CD14-positive monocyte (primary cell): ENCODE measurements around the gene SLC6A2. TPM values are rescaled to one million over a fixed set of nuclear protein-coding genes. Genes with fewer than 3 reads are reported as not detected.

Experiments used
- DNase-seq, 3 donors: peaks; one replicate each; pipeline ENCODE4 v3.0.0-alpha.2; 2011 to 2022
- H2AFZ ChIP-seq: 2 replicates; pipeline ENCODE4 v1.6.0; 2012; ENCODE audit warnings: mild to moderate bottlenecking, low read depth, low read length, inconsistent platforms; ENCODE audit not compliant: insufficient read depth, poor library complexity, severe bottlenecking
- H3K27ac ChIP-seq, 2 donors: 1 replicate in 1 of 2; 2 replicates in 1 of 2; pipeline ENCODE4 v1.5.1; 2012 to 2013; ENCODE audit warnings: low read length in 2 of 2, control low read depth in 1 of 2, inconsistent platforms in 1 of 2, low read depth in 1 of 2, mild to moderate bottlenecking in 1 of 2
- H3K27me3 ChIP-seq, 2 donors: one replicate each; pipeline versions ENCODE4 v1.6.0 to v1.6.1; 2011 to 2013; ENCODE audit warnings: low read length in 2 of 2; ENCODE audit not compliant: control insufficient read depth in 2 of 2, insufficient read depth in 2 of 2
- H3K36me3 ChIP-seq, 2 donors: replicated peaks in 1 of 2; 1 replicate in 1 of 2; 2 replicates in 1 of 2; pipeline versions ENCODE4 v1.5.1 to v1.6.1; 2012 to 2013; ENCODE audit warnings: low read length in 2 of 2, control low read depth in 1 of 2, inconsistent platforms in 1 of 2, mild to moderate bottlenecking in 1 of 2; ENCODE audit not compliant: insufficient read depth in 2 of 2, control insufficient read depth in 1 of 2
- H3K4me1 ChIP-seq, 2 donors: 1 replicate in 1 of 2; 2 replicates in 1 of 2; pipeline versions ENCODE4 v1.5.1 to v1.6.1; 2012 to 2013; ENCODE audit warnings: low read length in 2 of 2, control low read depth in 1 of 2, inconsistent platforms in 1 of 2, mild to moderate bottlenecking in 1 of 2, moderate library complexity in 1 of 2; ENCODE audit not compliant: insufficient read depth in 2 of 2, control insufficient read depth in 1 of 2
- H3K4me2 ChIP-seq: replicated peaks from 2 replicates; pipeline ENCODE3; 2012; ENCODE audit warnings: low read length, moderate library complexity, mild to moderate bottlenecking; ENCODE audit not compliant: poor library complexity, severe bottlenecking; ENCODE audit errors: extremely low read depth
- H3K4me3 ChIP-seq, 3 experiments: fragments of 200-600 bp in 1 of 3; sonication (generic) in 1 of 3; replicated peaks in 1 of 3; 1 replicate in 2 of 3; 2 replicates in 1 of 3; pipeline ENCODE4 v1.5.1; 2011 to 2013; ENCODE audit warnings: low read length in 3 of 3, mild to moderate bottlenecking in 3 of 3, control low read depth in 2 of 3, low read depth in 2 of 3, inconsistent platforms in 1 of 3, moderate library complexity in 1 of 3
- H3K79me2 ChIP-seq: 2 replicates; pipeline ENCODE4 v1.6.0; 2012; ENCODE audit warnings: mild to moderate bottlenecking, control low read depth, inconsistent platforms, low read length, moderate library complexity; ENCODE audit not compliant: insufficient read depth
- H3K9ac ChIP-seq: 2 replicates; pipeline ENCODE4 v1.6.0; 2017; ENCODE audit warnings: low read length, mild to moderate bottlenecking; ENCODE audit not compliant: insufficient read depth, poor library complexity, severe bottlenecking
- H3K9me3 ChIP-seq, 2 donors: replicated peaks in 1 of 2; 1 replicate in 1 of 2; 2 replicates in 1 of 2; pipeline versions ENCODE4 v1.5.1 to v1.6.1; 2012 to 2013; ENCODE audit warnings: low read length in 2 of 2, control low read depth in 1 of 2; ENCODE audit not compliant: control insufficient read depth in 1 of 2, insufficient read depth in 1 of 2
- H4K20me1 ChIP-seq: 2 replicates; pipeline ENCODE4 v1.6.0; 2012; ENCODE audit warnings: mild to moderate bottlenecking, low read length, control low read depth, moderate library complexity; ENCODE audit not compliant: insufficient read depth
- H3K27ac Mint-ChIP-seq, 7 donors: one replicate each; pipeline ENCODE4 v1.8.0; 2020; ENCODE audit warnings: mild to moderate bottlenecking in 7 of 7, mixed read lengths in 7 of 7, moderate library complexity in 6 of 7, inconsistent platforms in 2 of 7
- H3K27me3 Mint-ChIP-seq, 3 donors: one replicate each; pipeline ENCODE4 v1.8.0; 2021 to 2022; ENCODE audit warnings: low read depth in 3 of 3, mild to moderate bottlenecking in 3 of 3, mixed read lengths in 3 of 3, moderate library complexity in 3 of 3, inconsistent platforms in 1 of 3
- H3K36me3 Mint-ChIP-seq, 2 donors: one replicate each; pipeline ENCODE4 v1.8.0; 2020; ENCODE audit warnings: mixed read lengths in 2 of 2, inconsistent platforms in 1 of 2, mild to moderate bottlenecking in 1 of 2
- H3K4me1 Mint-ChIP-seq: one replicate; pipeline ENCODE4 v1.8.0; 2020; ENCODE audit warnings: mild to moderate bottlenecking, mixed read lengths
- H3K4me3 Mint-ChIP-seq, 2 donors: one replicate each; pipeline ENCODE4 v1.8.0; 2020; ENCODE audit warnings: mild to moderate bottlenecking in 2 of 2, mixed read lengths in 2 of 2, moderate library complexity in 1 of 2
- H3K9me3 Mint-ChIP-seq, 7 donors: one replicate each; pipeline ENCODE4 v1.8.0; 2020 to 2022; ENCODE audit warnings: mixed read lengths in 7 of 7, mild to moderate bottlenecking in 6 of 7, moderate library complexity in 6 of 7, inconsistent platforms in 2 of 7
- CTCF ChIP-seq: fragments of 200-600 bp; IDR thresholded peaks from one replicate; pipeline ENCODE4 v1.8.0; 2022; ENCODE audit warnings: antibody characterized with exemption, mild to moderate bottlenecking
- WGBS: methylation state at CpG from one replicate; pipeline ENCODE4 v1.1.5; 2013; ENCODE audit warnings: missing lambda C conversion rate; ENCODE audit not compliant: insufficient coverage; 5-methylcytosine and 5-hydroxymethylcytosine counted together
- intact Hi-C, 2 donors: fragments of 100-400 bp; cut with micrococcal nuclease; formaldehyde crosslinking; loops; one replicate each; pipeline versions ENCODE4 v1.15.0 to v1.15.1; 2023
- polyA plus RNA-seq, 3 donors: library from polyadenylated mRNA; depleted of rRNA in 1 of 3; unstranded in 2 of 3; stranded (reverse) in 1 of 3; fragments of 300-500 nt in 2 of 3; fragments of >200 nt in 1 of 3; fragmentation: Illumina TruSeq in 2 of 3; gene quantifications; 1 replicate in 2 of 3; 2 replicates in 1 of 3; pipeline ENCODE4 v1.2.3, GENCODE V29; 2012 to 2021

Gene SLC6A2
- polyA plus RNA-seq, 3 donors = not detected

GRCh38 chr16:55703003-55704001 lies 47.5 kb downstream of the SLC6A2 start:
- peaks cover 4 to 11% (median 8%) of the 10 kb centered on the region in 3 donors for H3K27me3 Mint-ChIP-seq
- DNase-seq = peak; percentile 32 to 52 (median 48)
- Histone ChIP-seq H3K27me3 (no peaks in the 10 kb centered on the region), H3K36me3 (no peaks in the 10 kb centered on the region), H3K9me3 (no peaks in the 10 kb centered on the region), H3K27ac (no peak overlapping the region), H3K4me3 (no peak overlapping the region), H2AFZ (no peak overlapping the region), H4K20me1 (no peaks in the 10 kb centered on the region), H3K4me2 (no peak overlapping the region), H3K4me1 (no peaks in the 10 kb centered on the region), H3K79me2 (no peaks in the 10 kb centered on the region), H3K9ac (no peak overlapping the region)
- intact Hi-C loops = loop anchor here (1.0 to 10.0 kb wide), 4 partner anchors 209 to 1759 kb away; no protein-coding TSS in a partner anchor
- H3K4me3 Mint-ChIP-seq = peak overlapping the region in 1 of 2 donors; percentile 12
- TF ChIP-seq CTCF = peak; percentile 63
- 33% methylated on average over 10 of the region's 10 CpGs for WGBS
- H3K36me3 Mint-ChIP-seq = no peaks in the 10 kb centered on the region
- no peak overlapping the region for H3K27ac Mint-ChIP-seq
- H3K4me1 Mint-ChIP-seq = peaks cover 4% of the 10 kb centered on the region
- no peaks in the 10 kb centered on the region for H3K9me3 Mint-ChIP-seq

GRCh38 chr16:55706739-55707384 lies 51.1 kb downstream of the SLC6A2 start:
- Histone ChIP-seq H3K9ac (no peak overlapping the region), H3K9me3 (no peaks in the 10 kb centered on the region), H3K4me1 (no peaks in the 10 kb centered on the region), H3K4me3 (no peak overlapping the region), H3K79me2 (no peaks in the 10 kb centered on the region), H3K4me2 (no peak overlapping the region), H3K36me3 (no peaks in the 10 kb centered on the region), H3K27ac (no peak overlapping the region), H3K27me3 (no peaks in the 10 kb centered on the region), H4K20me1 (no peaks in the 10 kb centered on the region), H2AFZ (no peak overlapping the region)
- Mint-ChIP-seq H3K27me3 (peaks cover 8 to 11% (median 10%) of the 10 kb centered on the region in 3 donors), H3K4me1 (peaks cover 4% of the 10 kb centered on the region), H3K9me3 (peaks cover 0 to 2% (median 0%) of the 10 kb centered on the region in 7 donors), H3K4me3 (no peak overlapping the region), H3K27ac (no peak overlapping the region), H3K36me3 (no peaks in the 10 kb centered on the region)
- no peak for DNase-seq
- TF ChIP-seq CTCF = no peak
- WGBS = 80% methylated on average over 1 of the region's 1 CpG
- intact Hi-C loops = loop anchor here in 1 of 2 donors (10.0 kb wide), 2 partner anchors 212 to 1762 kb away; no protein-coding TSS in a partner anchor
